WERI-Rb-1 (cell line): ENCODE results near the gene C12orf56.
"Not testable (repeated sequence)": the region's sequence is repeated elsewhere in the genome, so short reads cannot be mapped to it uniquely, and the experiment has no call there.

Source experiments
- DNase-seq: peaks from one replicate; pipeline ENCODE4 v3.0.0-alpha.2; 2020
- H3K27ac ChIP-seq: fragments of 250-450 bp; sonication (Bioruptor Pico); 2 replicates; pipeline ENCODE4 v1.5.1; 2020; ENCODE audit warnings: mild to moderate bottlenecking, moderate library complexity
- H3K27me3 ChIP-seq: fragments of 250-450 bp; sonication (Bioruptor Pico); 2 replicates; pipeline ENCODE4 v1.5.1; 2021; ENCODE audit warnings: mild to moderate bottlenecking, low read depth, moderate library complexity; ENCODE audit not compliant: insufficient read depth, severe bottlenecking
- H3K36me3 ChIP-seq: fragments of 250-450 bp; sonication (Bioruptor Pico); 2 replicates; pipeline ENCODE4 v1.5.1; 2020; ENCODE audit warnings: mild to moderate bottlenecking, moderate library complexity
- H3K4me3 ChIP-seq: 2 replicates; pipeline ENCODE4 v1.5.1; 2011; ENCODE audit warnings: low read depth, mild to moderate bottlenecking, control low read depth, low read length
- H3K9me3 ChIP-seq: fragments of 250-450 bp; sonication (Bioruptor Pico); 2 replicates; pipeline ENCODE4 v1.5.1; 2021; ENCODE audit warnings: mild to moderate bottlenecking, moderate library complexity; ENCODE audit not compliant: severe bottlenecking
- CTCF ChIP-seq: IDR thresholded peaks from 2 replicates; pipeline ENCODE4 v1.5.1; 2011; ENCODE audit warnings: low read depth, mild to moderate bottlenecking, control low read depth, inconsistent platforms, low read length

The C12orf56 gene

GRCh38 chr12:64311877-64312276 lies 78.7 kb downstream of the C12orf56 start:
- H3K27ac ChIP-seq = no peak overlapping the region
- no peak for TF ChIP-seq CTCF
- no peak for DNase-seq
- no peaks in the 10 kb centered on the region for H3K27me3 ChIP-seq
- no peak overlapping the region for H3K4me3 ChIP-seq
- H3K36me3 ChIP-seq = no peaks in the 10 kb centered on the region
- H3K9me3 ChIP-seq = no peaks in the 10 kb centered on the region

- Histone ChIP-seq H3K9me3 (peaks cover 2% of the 10 kb centered on the region), H3K4me3 (no peak overlapping the region), H3K27ac (no peak overlapping the region), H3K36me3 (no peaks in the 10 kb centered on the region), H3K27me3 (no peaks in the 10 kb centered on the region)
- no peak for TF ChIP-seq CTCF
- DNase-seq = no peak
Measured at GRCh38 chr12:64304571-64304970, 86.0 kb downstream of the C12orf56 start.

GRCh38 chr12:64299628-64300027 lies 90.9 kb downstream of the C12orf56 start:
- H3K27ac ChIP-seq = no peak overlapping the region
- H3K4me3 ChIP-seq = no peak overlapping the region
- no peak for DNase-seq
- no peaks in the 10 kb centered on the region for H3K36me3 ChIP-seq
- peaks cover 2% of the 10 kb centered on the region for H3K9me3 ChIP-seq
- no peak for TF ChIP-seq CTCF
- H3K27me3 ChIP-seq = no peaks in the 10 kb centered on the region

- H3K9me3 ChIP-seq = no peaks in the 10 kb centered on the region
- H3K36me3 ChIP-seq = no peaks in the 10 kb centered on the region
- no peak for DNase-seq
- TF ChIP-seq CTCF = no peak
- no peaks in the 10 kb centered on the region for H3K27me3 ChIP-seq
- H3K27ac ChIP-seq = no peak overlapping the region
- H3K4me3 ChIP-seq = no peak overlapping the region
Measured at GRCh38 chr12:64296301-64296700, 94.3 kb downstream of the C12orf56 start.

GRCh38 chr12:64293654-64294364 lies 96.7 kb downstream of the C12orf56 start:
- H3K4me3 ChIP-seq = no peak overlapping the region
- H3K27ac ChIP-seq = no peak overlapping the region
- H3K27me3 ChIP-seq = no peaks in the 10 kb centered on the region
- DNase-seq = no peak
- H3K9me3 ChIP-seq = no peaks in the 10 kb centered on the region
- TF ChIP-seq CTCF = no peak
- H3K36me3 ChIP-seq = no peaks in the 10 kb centered on the region

GRCh38 chr12:64293174-64293573 lies 97.4 kb downstream of the C12orf56 start:
- H3K27me3 ChIP-seq, H3K9me3 ChIP-seq, DNase-seq, H3K36me3 ChIP-seq, H3K27ac ChIP-seq, H3K4me3 ChIP-seq: not testable (repeated sequence)
